HG02852 (cell line): ENCODE data around the gene DPP4.
"Not testable (repeated sequence)": the region's sequence is repeated elsewhere in the genome, so short reads cannot be mapped to it uniquely, and the experiment has no call there.

ENCODE experiments used
- ATAC-seq: cut with Tn5 transposase; IDR thresholded peaks from one replicate; pipeline ENCODE4 v1.9.1; 2021; ENCODE audit warnings: mild to moderate bottlenecking, moderate library complexity; ENCODE audit not compliant: unreplicated experiment

The DPP4 gene

DNA sequence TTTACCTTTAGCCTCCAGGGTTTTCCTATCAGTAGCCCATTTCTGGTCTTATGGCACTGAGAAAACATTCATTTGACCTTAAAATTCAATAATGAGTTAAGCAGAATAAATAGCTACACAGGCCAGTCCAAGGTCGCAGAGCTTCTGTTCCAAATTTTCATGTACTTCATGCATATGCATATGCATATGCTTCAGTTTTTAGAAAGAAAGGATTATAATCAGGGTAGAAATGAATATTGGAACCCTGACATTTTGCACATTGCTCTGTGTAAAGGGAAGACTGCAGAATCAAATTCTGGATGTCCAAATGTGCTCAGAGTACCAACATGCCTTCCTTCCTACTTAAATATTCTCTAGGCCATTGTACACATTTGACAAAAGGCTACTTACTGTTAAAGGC lies 104.9 kb downstream of the DPP4 start:
- no peak for ATAC-seq

DNA sequence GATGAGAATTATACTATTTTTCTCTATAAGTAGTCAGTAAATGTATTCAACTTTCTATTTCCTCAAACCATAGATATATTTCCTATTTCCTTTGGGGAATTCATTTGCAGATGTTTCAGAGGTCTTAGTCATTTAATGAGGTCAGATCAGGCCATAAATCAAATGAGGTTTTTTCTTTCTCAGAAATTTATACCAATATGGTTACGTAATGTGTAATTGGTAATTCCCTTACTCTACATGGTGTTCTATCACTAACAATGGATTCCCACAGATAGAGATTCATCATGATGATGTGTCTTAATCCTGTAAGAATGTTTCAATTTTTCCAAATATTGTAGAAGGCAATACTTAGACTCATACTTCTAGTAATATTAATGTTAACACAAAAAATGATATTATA lies 108.0 kb downstream of the DPP4 start:
- no peak for ATAC-seq

DNA sequence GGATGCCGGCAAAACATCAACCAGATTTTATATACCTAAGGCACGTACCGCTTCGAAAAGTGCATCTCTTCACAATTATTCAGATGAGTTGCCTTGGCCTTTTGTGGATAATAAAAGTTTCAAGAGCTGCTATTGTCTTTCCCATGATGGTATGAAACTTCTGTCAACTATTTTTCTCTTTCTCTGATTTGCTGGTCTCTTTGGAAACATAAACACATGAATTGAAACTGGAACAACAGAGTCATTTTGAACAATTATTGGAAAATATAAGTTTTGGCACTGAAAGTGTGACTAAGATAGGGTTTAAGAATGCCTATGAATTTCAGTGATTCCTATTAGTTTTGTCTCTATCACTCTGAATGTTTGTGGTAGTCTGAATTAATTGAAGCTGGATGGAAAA lies 109.9 kb downstream of the DPP4 start:
- no peak for ATAC-seq

DNA sequence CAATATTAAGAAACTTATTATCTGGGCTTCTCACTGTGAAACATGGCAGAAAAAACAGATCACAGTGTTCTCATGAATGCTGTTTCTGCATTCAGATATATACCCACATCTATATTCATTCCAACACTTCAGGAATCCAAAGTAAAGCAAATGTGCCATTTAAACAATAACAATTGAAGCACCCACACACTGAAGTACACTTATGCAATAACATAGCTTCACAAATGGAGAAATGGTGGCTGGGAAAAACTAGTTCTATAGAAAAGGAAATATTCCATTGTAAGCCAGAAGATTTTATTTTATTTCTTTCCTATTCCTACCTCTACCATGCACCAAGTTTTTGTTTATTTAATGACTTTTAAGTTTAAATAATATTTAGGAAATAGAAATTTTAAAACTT lies 111.9 kb downstream of the DPP4 start:
- ATAC-seq: no peak

DNA sequence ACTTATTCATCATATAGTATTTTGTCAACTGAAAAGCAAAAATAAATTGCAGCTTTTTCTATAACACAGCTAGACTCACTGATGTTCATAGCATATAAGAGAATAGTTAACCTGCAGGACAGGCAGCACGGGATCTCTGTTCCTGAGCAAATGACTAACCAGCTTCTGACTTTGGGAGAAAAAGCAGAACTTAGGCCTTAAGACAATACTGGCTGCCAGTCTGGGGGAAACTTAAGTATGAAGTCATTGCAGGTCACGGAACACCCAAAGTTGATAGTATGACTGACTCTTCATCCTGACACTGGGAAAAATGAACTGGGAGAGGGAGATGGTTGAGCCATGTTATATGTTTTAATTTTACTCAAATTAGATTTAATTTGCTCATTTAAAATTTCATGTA lies 113.0 kb downstream of the DPP4 start:
- ATAC-seq: no peak

DNA sequence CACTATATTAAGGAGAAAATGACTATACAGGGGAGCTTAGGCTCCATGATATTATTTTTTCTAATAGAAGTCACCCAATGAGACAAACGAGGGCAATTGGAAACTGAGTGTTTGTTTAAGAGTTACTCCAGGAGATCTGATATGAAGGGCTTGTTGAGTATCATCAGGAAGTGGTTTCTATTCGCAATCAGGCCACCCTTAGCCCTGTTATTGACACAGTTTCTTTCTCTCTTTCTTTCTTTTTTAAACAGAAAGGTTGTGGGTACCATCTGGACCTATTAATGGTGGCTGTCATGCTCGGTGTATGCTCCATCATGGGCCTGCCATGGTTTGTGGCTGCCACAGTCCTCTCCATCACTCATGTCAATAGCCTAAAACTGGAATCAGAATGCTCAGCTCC lies 117.3 kb downstream of the DPP4 start:
- ATAC-seq: no peak

DNA sequence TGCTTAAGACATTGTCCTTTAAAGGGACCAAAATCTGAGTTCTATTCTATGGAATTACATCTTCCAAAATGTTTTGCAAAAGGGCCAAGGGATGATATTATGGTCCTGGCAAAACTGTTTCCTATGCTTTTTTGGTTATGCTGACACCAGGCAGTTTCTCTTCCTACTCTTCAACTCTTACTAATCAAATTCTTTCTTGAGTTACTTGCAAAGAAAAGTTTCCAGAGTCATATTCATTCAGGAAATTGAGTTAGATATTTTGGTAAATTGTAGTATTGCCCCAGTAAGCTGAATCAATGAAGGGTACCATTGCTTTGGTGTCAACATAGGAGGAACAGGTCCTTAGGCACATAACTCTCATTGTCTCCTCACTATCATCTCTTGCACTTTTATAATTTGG lies 118.8 kb downstream of the DPP4 start:
- no peak for ATAC-seq

DNA sequence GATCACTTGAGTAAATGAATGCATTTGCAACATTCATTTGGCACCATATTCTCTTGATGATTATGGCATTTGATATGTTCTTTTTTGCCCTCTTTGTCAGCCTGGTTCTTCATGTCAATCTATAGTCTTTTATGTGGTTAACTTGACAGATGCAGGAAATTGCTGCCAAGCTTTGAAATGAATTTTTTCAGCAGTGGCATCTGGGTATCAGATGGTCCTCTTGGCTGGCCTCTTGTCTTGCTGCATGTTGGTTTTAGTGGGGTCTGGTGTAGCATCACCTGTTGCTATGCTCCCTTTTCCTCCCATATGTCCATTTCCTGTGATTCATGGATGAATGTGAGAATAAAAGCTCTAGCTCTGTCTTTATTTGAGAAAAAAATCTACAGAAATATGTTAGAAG lies 119.9 kb downstream of the DPP4 start:
- ATAC-seq: no peak

DNA sequence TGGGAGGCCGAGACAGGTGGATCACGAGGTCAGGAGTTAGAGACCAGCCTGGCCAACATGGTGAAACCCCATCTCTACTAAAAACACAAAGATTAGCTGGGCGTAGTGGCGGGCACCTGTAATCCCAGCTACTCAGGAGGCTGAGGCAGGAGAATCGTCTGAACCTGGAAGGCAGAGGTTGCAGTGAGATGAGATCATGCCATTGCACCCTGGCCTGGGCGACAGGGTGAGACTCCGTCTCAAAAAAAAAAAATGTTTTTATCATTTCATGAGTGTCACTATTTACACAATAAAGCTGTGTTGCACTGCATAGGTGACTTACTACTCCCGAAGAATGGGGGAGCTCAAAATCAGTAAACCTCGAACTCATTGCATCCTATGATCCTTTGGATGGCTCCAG lies 120.6 kb downstream of the DPP4 start:
- not testable (repeated sequence) for ATAC-seq

DNA sequence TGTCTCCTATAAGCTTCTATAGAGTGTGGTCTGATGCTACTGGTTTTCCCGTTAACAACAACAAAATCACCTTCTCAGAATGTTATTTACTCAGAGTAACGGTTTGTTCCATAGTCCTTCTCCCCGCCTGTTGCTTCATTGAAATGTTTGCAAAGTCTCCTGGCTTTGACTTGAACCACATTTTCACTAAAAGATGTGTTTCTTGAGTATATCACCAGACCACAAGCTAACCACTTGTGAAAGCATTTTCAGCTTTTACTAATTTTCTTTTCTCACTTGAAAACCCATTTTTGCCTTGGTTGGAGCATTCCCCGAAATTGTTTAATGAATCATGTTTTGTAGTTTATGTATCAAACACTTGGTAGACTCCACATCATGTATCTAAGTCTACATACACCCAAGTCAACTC lies 121.2 kb downstream of the DPP4 start:
- no peak for ATAC-seq

DNA sequence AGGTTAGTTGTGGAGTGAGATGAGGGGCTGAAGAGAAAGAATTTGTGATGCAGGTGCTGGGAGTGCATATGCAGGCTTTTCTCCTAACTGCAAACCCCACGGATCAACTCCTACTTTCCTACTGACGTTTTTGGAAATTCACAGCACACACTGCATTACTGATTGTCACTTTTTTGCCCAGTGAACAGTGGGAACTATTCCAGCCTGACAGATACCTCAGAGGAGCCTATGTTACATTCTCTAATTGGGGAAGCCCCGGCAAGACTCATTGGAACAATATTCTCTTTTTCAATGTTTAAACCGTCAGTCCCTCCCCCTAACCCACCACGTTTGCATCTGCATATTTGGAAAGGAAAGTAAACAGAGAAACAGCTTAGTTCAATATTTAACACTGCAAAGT lies 126.2 kb downstream of the DPP4 start:
- ATAC-seq: no peak

DNA sequence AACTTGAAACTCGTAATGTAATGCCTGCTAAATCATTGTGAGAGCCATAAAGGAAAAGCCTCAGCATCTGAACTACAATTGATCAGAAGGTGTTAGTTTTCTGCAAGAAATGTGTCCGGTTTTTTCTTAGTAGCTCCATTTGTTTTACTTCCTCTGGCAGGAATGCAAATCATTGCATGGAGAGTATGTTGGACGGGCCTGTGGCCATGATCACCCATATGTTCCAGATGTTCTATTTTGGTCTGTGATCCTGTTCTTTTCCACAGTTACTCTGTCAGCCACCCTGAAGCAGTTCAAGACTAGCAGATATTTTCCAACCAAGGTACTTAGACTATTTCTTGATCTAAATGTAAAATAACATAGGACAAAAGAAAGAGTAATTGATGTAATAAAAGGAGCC lies 126.6 kb downstream of the DPP4 start:
- ATAC-seq: no peak

DNA sequence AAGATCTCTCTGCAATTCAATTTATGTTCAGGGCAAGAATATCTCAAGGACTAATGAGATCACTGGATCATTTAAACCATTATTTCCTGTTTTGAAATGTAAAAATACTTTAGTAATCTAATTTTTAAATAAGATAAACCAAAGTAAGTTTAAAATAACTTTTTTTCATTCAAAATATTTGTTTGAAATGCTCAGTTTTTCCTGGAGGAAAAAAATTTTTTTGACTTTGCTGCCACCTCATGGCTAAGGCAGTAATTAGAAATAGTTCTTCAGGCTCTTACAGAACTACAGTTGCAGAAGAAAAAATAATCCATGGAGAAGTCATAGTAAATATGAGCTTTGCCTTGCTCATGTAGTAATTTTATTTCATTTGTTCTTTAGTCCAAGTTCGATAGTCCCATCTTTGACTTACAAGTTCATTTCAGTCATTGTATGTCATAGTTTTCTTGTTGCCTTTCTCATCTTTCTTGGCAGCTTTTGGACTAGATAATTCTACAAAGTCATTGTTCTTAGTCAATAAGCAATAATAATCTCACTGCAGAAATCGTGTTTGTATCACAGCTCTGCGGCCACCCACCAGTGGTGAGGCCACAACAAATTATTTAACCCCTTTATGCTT lies 127.4 kb downstream of the DPP4 start:
- no peak for ATAC-seq

DNA sequence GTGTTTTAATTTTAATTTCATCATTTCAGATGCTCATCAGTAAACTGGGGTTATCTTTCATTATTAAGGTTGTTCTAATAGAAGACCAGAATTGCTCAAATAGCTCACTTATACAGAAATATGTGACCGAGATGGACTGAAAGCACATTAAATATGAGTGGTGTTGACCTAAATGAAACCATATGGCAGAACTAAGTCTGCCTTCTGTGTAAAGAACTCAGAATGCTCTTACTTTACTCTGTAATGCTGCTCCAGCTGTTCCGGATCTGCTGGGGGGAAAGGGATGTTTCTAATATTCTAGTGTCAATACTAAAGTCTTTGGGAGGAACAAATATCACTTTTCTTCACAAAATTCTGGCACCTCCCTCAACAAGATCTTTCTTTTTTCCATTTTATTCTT lies 131.0 kb downstream of the DPP4 start:
- no peak for ATAC-seq
